ENCODE results near the gene GFRA1. TPM values are rescaled to one million over a fixed set of nuclear protein-coding genes. Genes with fewer than 3 reads are reported as not detected.

Gene GFRA1
- total RNA-seq, 2 donors from 2014 or later, result 1.6 to 3.1 TPM

- no peaks in the 10 kb centered on the region for H3K36me3 ChIP-seq (ENCODE audit: control insufficient read depth, insufficient read depth, low read length)
- H3K4me3 ChIP-seq (ENCODE audit: low read length), result no peak overlapping the region
- peaks cover 75% of the 10 kb centered on the region for H3K27me3 ChIP-seq (ENCODE audit: control insufficient read depth, insufficient read depth, low read length, poor library complexity, severe bottlenecking)
- no peaks in the 10 kb centered on the region for H3K9me3 ChIP-seq (ENCODE audit: control insufficient read depth, low read length)
- Mint-ChIP-seq H3K4me3 (no peak overlapping the region), H3K36me3 (ENCODE audit: low read depth) (no peaks in the 10 kb centered on the region), H3K4me1 (peaks cover 3% of the 10 kb centered on the region), H3K9me3 (no peaks in the 10 kb centered on the region), H3K27me3 (ENCODE audit: insufficient read depth) (peaks cover 69% of the 10 kb centered on the region), H3K27ac (no peak overlapping the region)
- no peak overlapping the region for H3K9ac ChIP-seq (ENCODE audit: extremely low read depth, low read length, poor library complexity, severe bottlenecking)
- no peak for TF ChIP-seq CTCF (conservative IDR thresholded peaks at IDR 0.05)
- no peak for DNase-seq
- 64 to 77% methylated on average over 2 to 3 of the region's 3 CpGs for WGBS, 2 experiments (ENCODE audit: insufficient coverage in 1 of 2, insufficient read length in 1 of 2)
- H3K27ac ChIP-seq (ENCODE audit: low read depth, low read length), result no peak overlapping the region
- no peaks in the 10 kb centered on the region for H3K4me1 ChIP-seq (ENCODE audit: control insufficient read depth, insufficient read depth, low read length)
Measured at GRCh38 chr10:116268976-116269375, 4.0 kb downstream of the GFRA1 start.

- TF ChIP-seq CTCF (conservative IDR thresholded peaks at IDR 0.05), result no peak
- H3K4me3 ChIP-seq (ENCODE audit: low read length), result no peak overlapping the region
- no peaks in the 10 kb centered on the region for H3K36me3 ChIP-seq (ENCODE audit: control insufficient read depth, insufficient read depth, low read length)
- H3K36me3 Mint-ChIP-seq (ENCODE audit: low read depth), result no peaks in the 10 kb centered on the region
- no peak for DNase-seq
- H3K9me3 ChIP-seq (ENCODE audit: control insufficient read depth, low read length), result no peaks in the 10 kb centered on the region
- peaks cover 51% of the 10 kb centered on the region for H3K27me3 ChIP-seq (ENCODE audit: control insufficient read depth, insufficient read depth, low read length, poor library complexity, severe bottlenecking)
- no peak overlapping the region for H3K27ac ChIP-seq (ENCODE audit: low read depth, low read length)
- peaks cover 1% of the 10 kb centered on the region for H3K4me1 Mint-ChIP-seq
- no peak overlapping the region for H3K9ac ChIP-seq (ENCODE audit: extremely low read depth, low read length, poor library complexity, severe bottlenecking)
- no peaks in the 10 kb centered on the region for H3K9me3 Mint-ChIP-seq
- no peaks in the 10 kb centered on the region for H3K4me1 ChIP-seq (ENCODE audit: control insufficient read depth, insufficient read depth, low read length)
- H3K27ac Mint-ChIP-seq, result no peak overlapping the region
- H3K27me3 Mint-ChIP-seq (ENCODE audit: insufficient read depth), result peaks cover 40% of the 10 kb centered on the region
- WGBS, 2 experiments (ENCODE audit: insufficient coverage in 1 of 2, insufficient read length in 1 of 2), result 85 to 88% methylated on average over 8 to 10 of the region's 10 CpGs
- no peak overlapping the region for H3K4me3 Mint-ChIP-seq
Measured at GRCh38 chr10:116265686-116266085, 7.3 kb downstream of the GFRA1 start.

- Histone ChIP-seq H3K4me1 (ENCODE audit: control insufficient read depth, insufficient read depth, low read length) (no peaks in the 10 kb centered on the region), H3K9me3 (ENCODE audit: control insufficient read depth, low read length) (no peaks in the 10 kb centered on the region), H3K36me3 (ENCODE audit: control insufficient read depth, insufficient read depth, low read length) (no peaks in the 10 kb centered on the region), H3K27me3 (ENCODE audit: control insufficient read depth, insufficient read depth, low read length, poor library complexity, severe bottlenecking) (peaks cover 34% of the 10 kb centered on the region), H3K4me3 (ENCODE audit: low read length) (no peak overlapping the region), H3K27ac (ENCODE audit: low read depth, low read length) (no peak overlapping the region), H3K9ac (ENCODE audit: extremely low read depth, low read length, poor library complexity, severe bottlenecking) (no peak overlapping the region)
- Mint-ChIP-seq H3K36me3 (ENCODE audit: low read depth) (no peaks in the 10 kb centered on the region), H3K4me3 (no peak overlapping the region), H3K4me1 (peaks cover 1% of the 10 kb centered on the region), H3K9me3 (no peaks in the 10 kb centered on the region), H3K27me3 (ENCODE audit: insufficient read depth) (peaks cover 24% of the 10 kb centered on the region), H3K27ac (no peak overlapping the region)
- no peak for TF ChIP-seq CTCF (conservative IDR thresholded peaks at IDR 0.05)
- DNase-seq, result no peak
- WGBS, 2 experiments (ENCODE audit: insufficient coverage in 1 of 2, insufficient read length in 1 of 2), result 94 to 95% methylated on average over 7 of the region's 7 CpGs
Measured at GRCh38 chr10:116263870-116264655, 8.9 kb downstream of the GFRA1 start.
